ENCODE data around the gene MITF.

DNA sequence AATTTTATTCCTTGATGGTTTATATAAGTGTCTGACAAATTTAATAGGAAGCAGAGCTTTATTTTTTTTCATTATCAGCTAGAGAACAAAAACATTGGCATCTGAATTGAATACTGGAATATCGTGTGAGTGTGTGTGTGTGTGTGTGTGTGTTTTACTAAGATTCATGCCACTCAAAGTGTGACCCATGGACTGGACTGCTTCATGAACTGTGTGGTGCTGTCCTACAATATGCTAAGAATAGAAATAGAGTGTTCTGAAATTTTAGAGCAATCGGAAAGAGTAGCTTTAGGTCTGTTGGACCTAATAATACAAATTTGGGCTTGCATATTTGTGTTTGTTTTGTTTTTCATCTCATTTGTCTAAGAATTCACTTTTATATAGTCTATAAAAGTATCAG lies 89.6 kb downstream of the MITF start:
- TF ChIP-seq CTCF (IDR thresholded peaks at IDR 0.05; ENCODE audit: poor library complexity, severe bottlenecking) (no peak), EZH2 (IDR thresholded peaks at IDR 0.05; ENCODE audit: borderline replicate concordance, insufficient read depth, low read length, poor library complexity, severe bottlenecking) (no peak), SMC3 (conservative IDR thresholded peaks at IDR 0.05; ENCODE audit: poor library complexity) (no peak), TAF1 (IDR thresholded peaks at IDR 0.05; ENCODE audit: low read depth) (no peak), RAD21 (conservative IDR thresholded peaks at IDR 0.05) (no peak), REST (IDR thresholded peaks at IDR 0.05; ENCODE audit: borderline replicate concordance) (no peak), POLR2AphosphoS5 (IDR thresholded peaks at IDR 0.05) (no peak)
